Glutamatergic neuron (in vitro differentiated cells): Measurements from ENCODE around the gene AMZ1. TPM values are rescaled to one million over a fixed set of nuclear protein-coding genes. Genes with fewer than 3 reads are reported as not detected.

ENCODE experiments used
- DNase-seq: peaks from one replicate; pipeline ENCODE4 v3.0.0; 2022
- H3K27ac Mint-ChIP-seq: one replicate; pipeline ENCODE4 v1.8.0; 2020; ENCODE audit warnings: mild to moderate bottlenecking, mixed read lengths, inconsistent platforms; ENCODE audit not compliant: unreplicated experiment
- H3K27me3 Mint-ChIP-seq: one replicate; pipeline ENCODE4 v1.8.0; 2020; ENCODE audit warnings: mild to moderate bottlenecking, moderate library complexity, mixed read lengths, inconsistent platforms; ENCODE audit not compliant: unreplicated experiment
- H3K36me3 Mint-ChIP-seq: one replicate; pipeline ENCODE4 v1.8.0; 2020; ENCODE audit warnings: mild to moderate bottlenecking, mixed read lengths, inconsistent platforms; ENCODE audit not compliant: unreplicated experiment
- H3K4me1 Mint-ChIP-seq: one replicate; pipeline ENCODE4 v1.8.0; 2020; ENCODE audit warnings: mild to moderate bottlenecking, low read depth, mixed read lengths, inconsistent platforms; ENCODE audit not compliant: unreplicated experiment
- H3K4me3 Mint-ChIP-seq: one replicate; pipeline ENCODE4 v1.8.0; 2020; ENCODE audit warnings: mild to moderate bottlenecking, mixed read lengths, inconsistent platforms; ENCODE audit not compliant: unreplicated experiment
- H3K9me3 Mint-ChIP-seq: one replicate; pipeline ENCODE4 v1.8.0; 2020; ENCODE audit warnings: mild to moderate bottlenecking, moderate library complexity, mixed read lengths, inconsistent platforms; ENCODE audit not compliant: unreplicated experiment
- total RNA-seq: library from RNA; stranded (reverse); fragmentation: NEBNext Ultra II Directional; extraction: Animal tissue kit (Norgen Biotek cat#: 25700); gene quantifications from one replicate; pipeline ENCODE4 v1.2.1, GENCODE V29; 2021; ENCODE audit not compliant: unreplicated experiment
- TF ChIP-seq, protein P1 (sequence below): fragments of 200-600 bp; sonication (generic); IDR thresholded peaks from one replicate; pipeline ENCODE4 v1.5.0; 2021; ENCODE audit not compliant: partially characterized antibody, unreplicated experiment

AMZ1 gene
- total RNA-seq, 1 donor from 2014 or later, result 0.15 TPM

DNA sequence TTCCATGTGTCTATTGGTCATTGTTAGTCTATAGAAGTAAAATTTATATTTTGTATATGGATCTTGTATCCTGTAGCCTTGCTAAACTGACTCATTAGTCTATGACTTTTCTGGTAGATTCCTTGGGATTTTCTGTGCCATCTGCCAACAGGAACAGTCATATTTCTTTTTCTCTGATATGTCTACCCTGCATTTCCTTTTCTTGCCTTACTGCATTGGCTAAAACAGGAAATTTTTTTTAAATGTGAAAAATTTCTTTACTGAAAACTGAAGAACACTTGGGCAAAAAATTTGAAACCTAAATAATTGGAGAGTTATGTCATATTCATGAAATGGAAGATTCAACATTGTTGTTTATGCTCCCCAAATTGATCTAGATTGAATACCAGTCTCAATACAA is 67.5 kb downstream of the AMZ1 start:
- Mint-ChIP-seq H3K4me3 (no peak overlapping the region), H3K27ac (no peak overlapping the region), H3K27me3 (peaks cover 7% of the 10 kb centered on the region), H3K36me3 (no peaks in the 10 kb centered on the region), H3K4me1 (peaks cover 36% of the 10 kb centered on the region), H3K9me3 (peaks cover 4% of the 10 kb centered on the region)
- TF ChIP-seq, protein P1, sequence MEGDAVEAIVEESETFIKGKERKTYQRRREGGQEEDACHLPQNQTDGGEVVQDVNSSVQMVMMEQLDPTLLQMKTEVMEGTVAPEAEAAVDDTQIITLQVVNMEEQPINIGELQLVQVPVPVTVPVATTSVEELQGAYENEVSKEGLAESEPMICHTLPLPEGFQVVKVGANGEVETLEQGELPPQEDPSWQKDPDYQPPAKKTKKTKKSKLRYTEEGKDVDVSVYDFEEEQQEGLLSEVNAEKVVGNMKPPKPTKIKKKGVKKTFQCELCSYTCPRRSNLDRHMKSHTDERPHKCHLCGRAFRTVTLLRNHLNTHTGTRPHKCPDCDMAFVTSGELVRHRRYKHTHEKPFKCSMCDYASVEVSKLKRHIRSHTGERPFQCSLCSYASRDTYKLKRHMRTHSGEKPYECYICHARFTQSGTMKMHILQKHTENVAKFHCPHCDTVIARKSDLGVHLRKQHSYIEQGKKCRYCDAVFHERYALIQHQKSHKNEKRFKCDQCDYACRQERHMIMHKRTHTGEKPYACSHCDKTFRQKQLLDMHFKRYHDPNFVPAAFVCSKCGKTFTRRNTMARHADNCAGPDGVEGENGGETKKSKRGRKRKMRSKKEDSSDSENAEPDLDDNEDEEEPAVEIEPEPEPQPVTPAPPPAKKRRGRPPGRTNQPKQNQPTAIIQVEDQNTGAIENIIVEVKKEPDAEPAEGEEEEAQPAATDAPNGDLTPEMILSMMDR, result no peak
- no peak for DNase-seq

- DNase-seq, result no peak
- TF ChIP-seq, protein P1, result no peak
- peaks cover 11% of the 10 kb centered on the region for H3K27me3 Mint-ChIP-seq
- H3K36me3 Mint-ChIP-seq, result no peaks in the 10 kb centered on the region
- H3K27ac Mint-ChIP-seq, result peak overlapping the region; percentile 92
- H3K4me1 Mint-ChIP-seq, result peaks cover 45% of the 10 kb centered on the region
- H3K9me3 Mint-ChIP-seq, result peaks cover 15% of the 10 kb centered on the region
- no peak overlapping the region for H3K4me3 Mint-ChIP-seq
Observed at GRCh38 chr7:2757361-2757903, 69.4 kb downstream of the AMZ1 start.

- Mint-ChIP-seq H3K36me3 (no peaks in the 10 kb centered on the region), H3K4me3 (peak overlapping the region; percentile 7), H3K27ac (peak overlapping the region; percentile 92), H3K4me1 (peaks cover 48% of the 10 kb centered on the region), H3K27me3 (peaks cover 11% of the 10 kb centered on the region), H3K9me3 (peaks cover 16% of the 10 kb centered on the region)
- no peak for DNase-seq
- TF ChIP-seq, protein P1, result no peak
Observed at GRCh38 chr7:2757904-2758672, 70.1 kb downstream of the AMZ1 start.

GRCh38 chr7:2758673-2759616 is 70.9 kb downstream of the AMZ1 start:
- Mint-ChIP-seq H3K27ac (peak overlapping the region; percentile 95), H3K9me3 (peaks cover 16% of the 10 kb centered on the region), H3K36me3 (no peaks in the 10 kb centered on the region), H3K4me1 (peaks cover 51% of the 10 kb centered on the region), H3K27me3 (peaks cover 11% of the 10 kb centered on the region), H3K4me3 (peak overlapping the region; percentile 61)
- TF ChIP-seq, protein P1, result no peak
- DNase-seq, result no peak
